ENCODE measurements around the gene PRRC2B. TPM values are rescaled to one million over a fixed set of nuclear protein-coding genes. Genes with fewer than 3 reads are reported as not detected.

Gene PRRC2B
- total RNA-seq, 1 donor = 69.7 TPM

DNA sequence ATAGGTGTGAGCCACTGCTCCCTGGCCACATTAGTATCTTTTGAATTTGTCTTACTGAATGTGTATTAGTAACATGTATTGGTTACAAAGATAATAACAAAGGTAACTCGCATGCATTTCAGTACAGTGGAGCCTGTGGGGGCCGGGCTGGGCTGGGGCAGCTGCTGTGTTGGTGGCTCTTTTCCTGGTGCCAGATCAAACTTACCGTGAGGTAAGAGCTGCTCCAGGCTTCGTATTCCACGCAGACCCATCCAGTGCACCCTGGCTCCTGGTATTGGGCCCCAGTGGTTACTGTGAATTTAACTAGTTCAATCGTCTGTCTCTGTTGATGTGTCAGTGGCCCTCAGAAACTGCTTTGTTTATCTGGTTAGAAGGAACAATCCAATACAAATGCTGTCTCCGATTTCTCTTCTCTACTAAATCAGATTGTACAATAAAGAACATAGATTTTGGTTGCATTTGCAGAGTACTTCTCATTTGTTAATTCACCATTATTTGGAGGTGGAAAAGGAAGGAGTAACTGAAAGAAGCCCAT, 15.6 kb downstream of the PRRC2B start:
- TF ChIP-seq, protein P1, sequence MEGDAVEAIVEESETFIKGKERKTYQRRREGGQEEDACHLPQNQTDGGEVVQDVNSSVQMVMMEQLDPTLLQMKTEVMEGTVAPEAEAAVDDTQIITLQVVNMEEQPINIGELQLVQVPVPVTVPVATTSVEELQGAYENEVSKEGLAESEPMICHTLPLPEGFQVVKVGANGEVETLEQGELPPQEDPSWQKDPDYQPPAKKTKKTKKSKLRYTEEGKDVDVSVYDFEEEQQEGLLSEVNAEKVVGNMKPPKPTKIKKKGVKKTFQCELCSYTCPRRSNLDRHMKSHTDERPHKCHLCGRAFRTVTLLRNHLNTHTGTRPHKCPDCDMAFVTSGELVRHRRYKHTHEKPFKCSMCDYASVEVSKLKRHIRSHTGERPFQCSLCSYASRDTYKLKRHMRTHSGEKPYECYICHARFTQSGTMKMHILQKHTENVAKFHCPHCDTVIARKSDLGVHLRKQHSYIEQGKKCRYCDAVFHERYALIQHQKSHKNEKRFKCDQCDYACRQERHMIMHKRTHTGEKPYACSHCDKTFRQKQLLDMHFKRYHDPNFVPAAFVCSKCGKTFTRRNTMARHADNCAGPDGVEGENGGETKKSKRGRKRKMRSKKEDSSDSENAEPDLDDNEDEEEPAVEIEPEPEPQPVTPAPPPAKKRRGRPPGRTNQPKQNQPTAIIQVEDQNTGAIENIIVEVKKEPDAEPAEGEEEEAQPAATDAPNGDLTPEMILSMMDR (IDR thresholded peaks at IDR 0.05; ENCODE audit: insufficient read depth, low read length) = no peak
- H3K4me3 ChIP-seq (ENCODE audit: low read depth, low read length) = no peak overlapping the region
- DNase-seq (ENCODE audit: low read depth) = no peak

GRCh38 chr9:131410044-131410491, 16.2 kb downstream of the PRRC2B start:
- peak; percentile 32 for DNase-seq (ENCODE audit: low read depth)
- TF ChIP-seq, protein P1 (IDR thresholded peaks at IDR 0.05; ENCODE audit: insufficient read depth, low read length) = no peak
- no peak overlapping the region for H3K4me3 ChIP-seq (ENCODE audit: low read depth, low read length)

DNA sequence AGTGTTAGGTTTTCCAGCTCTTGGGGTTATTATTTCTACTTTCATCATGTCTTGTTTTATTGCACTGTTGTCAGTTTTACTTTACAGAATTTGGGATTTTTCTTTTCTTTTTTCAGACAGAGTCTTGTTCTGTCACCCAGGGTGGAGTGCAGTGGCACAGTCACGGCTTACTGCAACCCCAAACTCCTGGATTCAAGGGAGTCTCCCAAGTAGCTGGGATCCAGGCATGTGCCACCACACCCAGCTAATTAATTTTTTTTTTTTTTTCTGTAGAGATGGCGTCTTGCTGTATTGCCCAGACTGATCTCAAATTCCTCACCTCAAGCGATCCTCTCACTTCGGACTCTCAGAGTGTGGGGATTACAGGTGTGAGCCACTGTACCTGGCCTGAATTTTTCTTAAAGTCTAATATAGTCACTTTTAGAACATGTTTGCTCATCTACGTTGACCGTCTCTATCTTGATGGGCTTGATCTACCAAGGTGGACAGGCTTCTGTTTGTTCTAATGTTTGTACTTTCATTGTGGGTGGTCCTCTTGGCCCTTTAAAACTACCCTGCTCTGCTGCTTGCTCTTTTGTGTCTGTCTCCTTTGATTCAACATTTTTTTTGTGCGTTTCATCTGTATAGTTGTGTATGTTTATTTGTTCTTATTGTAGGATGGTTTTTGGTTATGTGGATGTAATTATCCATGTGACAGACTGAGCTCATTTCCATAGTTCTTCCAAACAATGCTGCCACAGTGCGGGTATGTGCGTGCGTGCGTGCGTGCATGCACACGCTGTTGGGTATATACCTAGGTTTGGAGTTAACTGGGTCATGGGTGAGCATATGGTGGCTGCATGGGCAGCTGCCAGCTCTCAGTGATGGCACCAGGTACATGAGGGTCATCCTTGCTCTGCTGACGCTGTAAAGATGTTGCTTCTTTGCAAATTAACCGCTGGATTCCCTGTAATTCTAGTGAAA, 18.1 kb downstream of the PRRC2B start:
- H3K4me3 ChIP-seq (ENCODE audit: low read depth, low read length) = no peak overlapping the region
- TF ChIP-seq, protein P1 (IDR thresholded peaks at IDR 0.05; ENCODE audit: insufficient read depth, low read length) = no peak
- DNase-seq (ENCODE audit: low read depth) = no peak

- H3K4me3 ChIP-seq (ENCODE audit: low read depth, low read length) = no peak overlapping the region
- no peak for DNase-seq (ENCODE audit: low read depth)
- TF ChIP-seq, protein P1 (IDR thresholded peaks at IDR 0.05; ENCODE audit: insufficient read depth, low read length) = no peak
Measured at GRCh38 chr9:131416509-131416908, 22.6 kb downstream of the PRRC2B start.

DNA sequence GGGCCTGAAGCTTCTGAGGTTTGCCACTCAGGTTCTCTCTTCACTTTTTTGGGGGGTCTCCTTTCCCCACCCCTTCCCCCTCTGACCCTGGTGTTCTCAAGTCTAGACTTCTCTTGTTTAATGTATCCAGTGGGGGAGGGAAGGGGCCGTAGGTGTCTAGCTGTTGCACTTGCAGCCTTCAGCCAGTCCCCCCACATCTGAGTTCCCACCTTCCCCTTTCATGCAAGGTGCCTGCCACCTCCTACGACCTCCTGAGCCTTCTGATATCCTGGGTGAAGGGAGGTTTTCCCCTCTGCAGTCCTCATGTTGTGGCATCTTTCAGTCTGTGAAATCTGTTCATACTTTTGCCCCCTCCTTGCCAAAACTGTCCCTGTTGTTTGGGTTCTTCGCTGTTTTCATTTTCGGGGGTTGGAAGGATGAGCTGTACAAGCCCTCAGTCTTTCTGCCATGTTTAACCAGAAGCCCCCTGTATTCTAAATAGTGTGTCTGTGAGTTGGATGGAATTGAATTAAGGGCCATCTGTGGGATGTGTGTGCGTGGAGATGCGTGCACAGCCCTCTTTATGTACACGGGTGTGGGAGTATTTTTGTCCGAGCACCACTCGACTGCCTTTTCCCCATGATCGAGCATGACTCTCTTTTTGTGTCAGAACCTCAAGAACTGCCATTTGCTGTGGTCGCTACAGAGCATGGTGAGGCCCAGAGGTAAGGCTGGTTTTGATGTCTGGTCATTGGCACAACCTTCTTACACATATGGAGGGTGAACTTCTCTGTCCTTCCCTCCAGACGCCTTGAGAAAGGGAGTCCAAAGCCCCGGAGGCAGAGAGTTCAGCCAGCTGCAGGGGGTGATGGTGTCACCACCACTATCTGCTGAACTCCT, 23.6 kb downstream of the PRRC2B start:
- H3K4me3 ChIP-seq (ENCODE audit: low read depth, low read length) = no peak overlapping the region
- no peak for DNase-seq (ENCODE audit: low read depth)
- TF ChIP-seq, protein P1 (IDR thresholded peaks at IDR 0.05; ENCODE audit: insufficient read depth, low read length) = no peak
